Measurements from ENCODE around the gene HNRNPLL.

The HNRNPLL gene

DNA sequence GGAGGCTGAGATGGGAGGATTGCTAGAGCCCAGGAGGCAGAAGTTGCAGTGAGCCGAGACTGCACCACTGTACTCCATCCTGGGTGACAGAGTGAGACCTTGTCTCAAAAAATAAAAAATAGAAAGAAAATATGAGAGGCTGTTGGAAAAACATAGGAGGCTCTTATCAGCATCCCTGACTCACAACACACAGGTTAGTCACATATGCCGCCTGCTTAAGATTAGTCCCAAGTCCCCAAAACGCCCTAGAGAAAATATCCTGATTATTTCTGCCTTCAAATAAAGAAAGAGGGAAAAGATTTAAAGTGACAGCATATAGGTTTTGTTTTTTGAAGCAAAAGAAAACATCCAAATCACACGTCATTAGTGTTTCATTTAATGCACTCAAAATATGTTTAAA is 33.3 kb upstream of the HNRNPLL start:
- H3K27me3 ChIP-seq (ENCODE audit: insufficient read depth, low read length) = no peaks in the 10 kb centered on the region
- H3K79me1 ChIP-seq (ENCODE audit: low read length) = no peaks in the 10 kb centered on the region
- H2BK5ac ChIP-seq (ENCODE audit: low read depth, low read length, poor library complexity) = no peak overlapping the region
- H4K91ac ChIP-seq (ENCODE audit: low read depth, low read length) = no peak overlapping the region
- H3K79me2 ChIP-seq (ENCODE audit: control insufficient read depth, insufficient read depth, low read length, poor library complexity) = no peaks in the 10 kb centered on the region
- no CpG with 5 or more reads among the region's 4 CpGs for WGBS (ENCODE audit: extremely low coverage, insufficient coverage, insufficient read length)
- H4K12ac ChIP-seq (ENCODE audit: low read depth, low read length) = no peak overlapping the region
- H3K4me3 ChIP-seq (ENCODE audit: low read depth, low read length) = no peak overlapping the region
- no peaks in the 10 kb centered on the region for H3K36me3 ChIP-seq (ENCODE audit: control insufficient read depth in 1 of 2, insufficient read depth in 2 of 2, low read length in 2 of 2)
- H4K8ac ChIP-seq (ENCODE audit: low read depth, low read length) = no peak overlapping the region
- H3K23ac ChIP-seq (ENCODE audit: low read length) = no peak overlapping the region
- no peak overlapping the region for H3K14ac ChIP-seq (ENCODE audit: low read length)
- H3K4me1 ChIP-seq (ENCODE audit: control insufficient read depth in 1 of 2, insufficient read depth in 2 of 2, low read length in 2 of 2) = no peaks in the 10 kb centered on the region
- no peak overlapping the region for H3K27ac ChIP-seq (ENCODE audit: low read depth, low read length)
- no peak overlapping the region for H2BK120ac ChIP-seq (ENCODE audit: insufficient read depth, low read length, poor library complexity)
- no peak for DNase-seq
- H3K4me2 ChIP-seq (ENCODE audit: low read length) = no peak overlapping the region
- no peak overlapping the region for H2AK5ac ChIP-seq (ENCODE audit: low read length)
- no peak overlapping the region for H2AFZ ChIP-seq (ENCODE audit: insufficient read depth, low read length, poor library complexity)
- no peaks in the 10 kb centered on the region for H3K9me3 ChIP-seq (ENCODE audit: insufficient read depth, low read depth, low read length)
- no peak overlapping the region for H3K18ac ChIP-seq (ENCODE audit: low read length)
- H3K4ac ChIP-seq (ENCODE audit: low read depth, low read length) = no peak overlapping the region
- H3K9ac ChIP-seq (ENCODE audit: low read length) = no peak overlapping the region
- no peak overlapping the region for H2BK12ac ChIP-seq (ENCODE audit: low read length)

DNA sequence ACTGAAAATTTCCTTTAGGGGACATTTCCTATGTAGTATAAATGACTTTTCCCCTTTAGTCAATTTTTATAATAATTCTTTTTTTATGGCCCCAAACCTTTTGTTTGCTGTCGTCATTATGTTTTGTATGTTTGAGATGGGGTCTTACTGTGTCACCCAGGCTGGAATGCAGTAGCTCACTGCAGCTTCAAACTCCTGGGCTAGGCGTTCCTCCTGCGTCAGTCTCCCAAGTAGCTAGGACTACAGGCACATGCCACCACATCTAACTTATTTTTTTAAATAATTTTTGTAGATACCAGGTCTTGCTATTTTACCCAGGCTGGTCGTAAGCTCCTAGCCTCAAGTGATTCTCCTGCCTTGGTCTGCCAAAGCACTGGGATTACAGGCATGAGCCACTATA is 32.4 kb upstream of the HNRNPLL start:
- no peak overlapping the region for H3K14ac ChIP-seq (ENCODE audit: low read length)
- no peak overlapping the region for H3K18ac ChIP-seq (ENCODE audit: low read length)
- no peak overlapping the region for H3K4me3 ChIP-seq (ENCODE audit: low read depth, low read length)
- no peak overlapping the region for H3K4ac ChIP-seq (ENCODE audit: low read depth, low read length)
- H2AFZ ChIP-seq (ENCODE audit: insufficient read depth, low read length, poor library complexity) = no peak overlapping the region
- H3K79me1 ChIP-seq (ENCODE audit: low read length) = no peaks in the 10 kb centered on the region
- H3K27me3 ChIP-seq (ENCODE audit: insufficient read depth, low read length) = no peaks in the 10 kb centered on the region
- no peak for DNase-seq
- H4K12ac ChIP-seq (ENCODE audit: low read depth, low read length) = no peak overlapping the region
- WGBS (ENCODE audit: extremely low coverage, insufficient coverage, insufficient read length) = no CpG with 5 or more reads among the region's 4 CpGs
- H3K27ac ChIP-seq (ENCODE audit: low read depth, low read length) = no peak overlapping the region
- H2AK5ac ChIP-seq (ENCODE audit: low read length) = no peak overlapping the region
- H3K9me3 ChIP-seq (ENCODE audit: insufficient read depth, low read depth, low read length) = no peaks in the 10 kb centered on the region
- H4K91ac ChIP-seq (ENCODE audit: low read depth, low read length) = no peak overlapping the region
- H2BK12ac ChIP-seq (ENCODE audit: low read length) = no peak overlapping the region
- H4K8ac ChIP-seq (ENCODE audit: low read depth, low read length) = no peak overlapping the region
- no peak overlapping the region for H3K9ac ChIP-seq (ENCODE audit: low read length)
- no peaks in the 10 kb centered on the region for H3K79me2 ChIP-seq (ENCODE audit: control insufficient read depth, insufficient read depth, low read length, poor library complexity)
- no peaks in the 10 kb centered on the region for H3K36me3 ChIP-seq (ENCODE audit: control insufficient read depth in 1 of 2, insufficient read depth in 2 of 2, low read length in 2 of 2)
- no peak overlapping the region for H2BK120ac ChIP-seq (ENCODE audit: insufficient read depth, low read length, poor library complexity)
- no peak overlapping the region for H3K4me2 ChIP-seq (ENCODE audit: low read length)
- H2BK5ac ChIP-seq (ENCODE audit: low read depth, low read length, poor library complexity) = no peak overlapping the region
- no peak overlapping the region for H3K23ac ChIP-seq (ENCODE audit: low read length)
- no peaks in the 10 kb centered on the region for H3K4me1 ChIP-seq (ENCODE audit: control insufficient read depth in 1 of 2, insufficient read depth in 2 of 2, low read length in 2 of 2)

DNA sequence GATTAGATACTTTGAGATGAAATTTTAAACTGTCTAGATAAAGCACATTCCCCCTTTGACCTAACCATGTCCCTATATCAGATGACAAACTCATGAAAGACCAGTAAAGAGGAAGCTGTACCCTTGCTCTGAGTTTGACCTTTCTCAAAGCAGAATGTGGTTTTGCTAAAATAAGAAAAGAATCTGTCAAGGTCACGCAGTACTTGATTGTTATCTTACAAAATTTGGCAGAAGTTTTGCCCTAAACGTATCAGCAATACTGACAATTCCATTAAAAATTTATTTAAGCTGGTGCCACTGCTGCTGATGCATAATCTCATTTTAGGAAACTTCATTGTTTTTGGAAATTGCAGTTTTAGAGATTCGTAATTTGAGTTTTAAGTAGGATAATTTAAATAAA is 32.0 kb upstream of the HNRNPLL start:
- H3K4me1 ChIP-seq (ENCODE audit: control insufficient read depth in 1 of 2, insufficient read depth in 2 of 2, low read length in 2 of 2) = no peaks in the 10 kb centered on the region
- no peak overlapping the region for H3K9ac ChIP-seq (ENCODE audit: low read length)
- H3K9me3 ChIP-seq (ENCODE audit: insufficient read depth, low read depth, low read length) = no peaks in the 10 kb centered on the region
- H2BK5ac ChIP-seq (ENCODE audit: low read depth, low read length, poor library complexity) = no peak overlapping the region
- H3K4me3 ChIP-seq (ENCODE audit: low read depth, low read length) = no peak overlapping the region
- H3K27ac ChIP-seq (ENCODE audit: low read depth, low read length) = no peak overlapping the region
- H2BK120ac ChIP-seq (ENCODE audit: insufficient read depth, low read length, poor library complexity) = no peak overlapping the region
- H3K18ac ChIP-seq (ENCODE audit: low read length) = no peak overlapping the region
- no peak overlapping the region for H4K12ac ChIP-seq (ENCODE audit: low read depth, low read length)
- H2BK12ac ChIP-seq (ENCODE audit: low read length) = no peak overlapping the region
- H2AFZ ChIP-seq (ENCODE audit: insufficient read depth, low read length, poor library complexity) = no peak overlapping the region
- H3K36me3 ChIP-seq (ENCODE audit: control insufficient read depth in 1 of 2, insufficient read depth in 2 of 2, low read length in 2 of 2) = no peaks in the 10 kb centered on the region
- no peak for DNase-seq
- no peak overlapping the region for H3K4ac ChIP-seq (ENCODE audit: low read depth, low read length)
- no peaks in the 10 kb centered on the region for H3K79me1 ChIP-seq (ENCODE audit: low read length)
- WGBS (ENCODE audit: extremely low coverage, insufficient coverage, insufficient read length) = 100% methylated on average over 1 of the region's 3 CpGs
- no peak overlapping the region for H2AK5ac ChIP-seq (ENCODE audit: low read length)
- H3K14ac ChIP-seq (ENCODE audit: low read length) = no peak overlapping the region
- H3K23ac ChIP-seq (ENCODE audit: low read length) = no peak overlapping the region
- H4K91ac ChIP-seq (ENCODE audit: low read depth, low read length) = no peak overlapping the region
- no peaks in the 10 kb centered on the region for H3K27me3 ChIP-seq (ENCODE audit: insufficient read depth, low read length)
- no peak overlapping the region for H3K4me2 ChIP-seq (ENCODE audit: low read length)
- no peak overlapping the region for H4K8ac ChIP-seq (ENCODE audit: low read depth, low read length)
- H3K79me2 ChIP-seq (ENCODE audit: control insufficient read depth, insufficient read depth, low read length, poor library complexity) = no peaks in the 10 kb centered on the region

DNA sequence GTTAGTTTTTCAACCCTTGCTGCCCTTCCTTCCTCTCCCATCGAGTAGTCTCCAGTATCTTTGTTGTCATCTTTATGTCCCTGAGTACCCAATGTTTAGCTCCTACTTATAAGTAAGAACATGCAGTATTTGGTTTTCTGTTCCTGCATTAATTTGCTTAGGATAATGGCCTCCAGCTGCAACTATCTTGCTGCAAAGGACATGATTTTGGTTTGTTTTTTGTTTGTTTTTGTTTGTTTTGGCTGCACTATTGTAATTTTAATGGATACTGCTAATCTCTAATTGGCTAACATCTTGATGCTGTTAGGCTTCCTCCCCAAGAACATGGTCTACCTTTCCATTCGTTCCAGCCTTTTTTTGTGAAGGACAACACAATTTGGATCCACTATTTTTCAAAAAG is 31.2 kb upstream of the HNRNPLL start:
- Histone ChIP-seq H3K4me3 (ENCODE audit: low read depth, low read length) (no peak overlapping the region), H3K9me3 (ENCODE audit: insufficient read depth, low read depth, low read length) (no peaks in the 10 kb centered on the region), H3K79me1 (ENCODE audit: low read length) (no peaks in the 10 kb centered on the region), H3K23ac (ENCODE audit: low read length) (no peak overlapping the region), H4K12ac (ENCODE audit: low read depth, low read length) (no peak overlapping the region), H4K8ac (ENCODE audit: low read depth, low read length) (no peak overlapping the region), H2AFZ (ENCODE audit: insufficient read depth, low read length, poor library complexity) (no peak overlapping the region), H3K4ac (ENCODE audit: low read depth, low read length) (no peak overlapping the region), H4K91ac (ENCODE audit: low read depth, low read length) (no peak overlapping the region), H3K18ac (ENCODE audit: low read length) (no peak overlapping the region), H3K36me3 (ENCODE audit: control insufficient read depth in 1 of 2, insufficient read depth in 2 of 2, low read length in 2 of 2) (no peaks in the 10 kb centered on the region), H2BK12ac (ENCODE audit: low read length) (no peak overlapping the region), H3K79me2 (ENCODE audit: control insufficient read depth, insufficient read depth, low read length, poor library complexity) (no peaks in the 10 kb centered on the region), H2BK120ac (ENCODE audit: insufficient read depth, low read length, poor library complexity) (no peak overlapping the region), H3K27me3 (ENCODE audit: insufficient read depth, low read length) (no peaks in the 10 kb centered on the region), H3K4me1 (ENCODE audit: control insufficient read depth in 1 of 2, insufficient read depth in 2 of 2, low read length in 2 of 2) (no peaks in the 10 kb centered on the region), H3K9ac (ENCODE audit: low read length) (no peak overlapping the region), H3K4me2 (ENCODE audit: low read length) (no peak overlapping the region), H2AK5ac (ENCODE audit: low read length) (no peak overlapping the region), H3K27ac (ENCODE audit: low read depth, low read length) (no peak overlapping the region), H3K14ac (ENCODE audit: low read length) (no peak overlapping the region), H2BK5ac (ENCODE audit: low read depth, low read length, poor library complexity) (no peak overlapping the region)
- no peak for DNase-seq
- WGBS (ENCODE audit: extremely low coverage, insufficient coverage, insufficient read length) = no CpG with 5 or more reads among the region's 2 CpGs

DNA sequence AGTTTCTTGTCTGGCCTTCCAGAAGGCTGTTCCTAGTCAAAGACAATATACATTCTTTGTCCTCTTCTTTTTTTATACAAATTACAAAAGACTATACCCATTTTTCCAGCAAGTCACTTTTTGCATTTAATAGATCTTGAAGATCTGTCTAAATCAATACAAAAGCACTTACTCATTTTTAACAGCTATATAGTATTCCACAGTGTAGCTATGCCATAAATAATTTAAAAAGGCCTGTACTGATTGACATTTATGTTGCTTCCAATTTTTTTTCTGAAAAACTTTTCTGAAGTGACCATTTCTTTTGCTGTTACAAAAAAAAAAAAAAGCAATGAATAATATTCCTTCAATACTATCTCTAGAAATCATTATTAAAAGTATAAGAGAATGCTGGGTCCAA is 30.3 kb upstream of the HNRNPLL start:
- H3K14ac ChIP-seq (ENCODE audit: low read length) = no peak overlapping the region
- no peak overlapping the region for H4K8ac ChIP-seq (ENCODE audit: low read depth, low read length)
- H2BK5ac ChIP-seq (ENCODE audit: low read depth, low read length, poor library complexity) = no peak overlapping the region
- H3K27ac ChIP-seq (ENCODE audit: low read depth, low read length) = no peak overlapping the region
- no peaks in the 10 kb centered on the region for H3K27me3 ChIP-seq (ENCODE audit: insufficient read depth, low read length)
- H3K18ac ChIP-seq (ENCODE audit: low read length) = no peak overlapping the region
- no peak overlapping the region for H3K23ac ChIP-seq (ENCODE audit: low read length)
- no peak overlapping the region for H2AFZ ChIP-seq (ENCODE audit: insufficient read depth, low read length, poor library complexity)
- H3K79me2 ChIP-seq (ENCODE audit: control insufficient read depth, insufficient read depth, low read length, poor library complexity) = no peaks in the 10 kb centered on the region
- no peaks in the 10 kb centered on the region for H3K79me1 ChIP-seq (ENCODE audit: low read length)
- H4K12ac ChIP-seq (ENCODE audit: low read depth, low read length) = no peak overlapping the region
- DNase-seq = no peak
- no peak overlapping the region for H2BK12ac ChIP-seq (ENCODE audit: low read length)
- H2AK5ac ChIP-seq (ENCODE audit: low read length) = no peak overlapping the region
- H3K4ac ChIP-seq (ENCODE audit: low read depth, low read length) = no peak overlapping the region
- H3K9ac ChIP-seq (ENCODE audit: low read length) = no peak overlapping the region
- H3K4me1 ChIP-seq (ENCODE audit: control insufficient read depth in 1 of 2, insufficient read depth in 2 of 2, low read length in 2 of 2) = no peaks in the 10 kb centered on the region
- no peak overlapping the region for H4K91ac ChIP-seq (ENCODE audit: low read depth, low read length)
- no peak overlapping the region for H3K4me3 ChIP-seq (ENCODE audit: low read depth, low read length)
- H3K9me3 ChIP-seq (ENCODE audit: insufficient read depth, low read depth, low read length) = no peaks in the 10 kb centered on the region
- H3K36me3 ChIP-seq (ENCODE audit: control insufficient read depth in 1 of 2, insufficient read depth in 2 of 2, low read length in 2 of 2) = no peaks in the 10 kb centered on the region
- no peak overlapping the region for H2BK120ac ChIP-seq (ENCODE audit: insufficient read depth, low read length, poor library complexity)
- H3K4me2 ChIP-seq (ENCODE audit: low read length) = no peak overlapping the region

Measured in trophoblast cell (in vitro differentiated cells and primary cell).